PC-3 (cell line): ENCODE results near the gene CCDC178. TPM values are rescaled to one million over a fixed set of nuclear protein-coding genes. Genes with fewer than 3 reads are reported as not detected.

Experiments
- ATAC-seq: fragments of 200-7000 bp; cut with Tn5 transposase; 2 replicates; pipeline ENCODE4 v1.9.1; 2020; ENCODE audit warnings: mild to moderate bottlenecking, moderate library complexity
- BruUV-seq: library from RNA; stranded (reverse); fragments of 400-500 nt; replicated peaks from 2 replicates; lab custom pipeline; 2021; lab: Mats Ljungman, UMichigan
- CTCF ChIA-PET: fragments of 300-600 bp; sonication (Branson Sonifier 250); formaldehyde crosslinking; loops from one replicate; lab custom pipeline; 2022; ENCODE audit warnings: antibody characterized with exemption; lab: Charles Lee
- POLR2A ChIA-PET: fragments of 300-600 bp; sonication (Branson Sonifier 250); formaldehyde crosslinking; loops from one replicate; lab custom pipeline; 2022; ENCODE audit warnings: antibody characterized with exemption; ENCODE audit not compliant: unreplicated experiment; lab: Charles Lee
- DNase-seq: peaks from one replicate; pipeline ENCODE4 v3.0.0-alpha.2; 2015
- H2AFZ ChIP-seq: fragments of 300-600 bp; sonication (generic); 2 replicates; pipeline ENCODE4 v1.6.0; 2016; ENCODE audit warnings: antibody characterized with exemption, low read length
- H3F3A ChIP-seq: fragments of 300-600 bp; sonication (generic); one replicate; pipeline ENCODE4 v1.6.0; 2017; ENCODE audit warnings: antibody characterized with exemption, low read length, control low read depth, mild to moderate bottlenecking; ENCODE audit not compliant: unreplicated experiment
- H3K27ac ChIP-seq: fragments of 300-600 bp; sonication (generic); 2 replicates; pipeline ENCODE4 v1.5.1; 2016; ENCODE audit warnings: mild to moderate bottlenecking, low read length
- H3K27me3 ChIP-seq: fragments of 300-600 bp; sonication (generic); 2 replicates; pipeline ENCODE4 v1.6.1; 2016; ENCODE audit warnings: low read length, mixed read lengths
- H3K36me3 ChIP-seq: fragments of 300-600 bp; sonication (generic); 2 replicates; pipeline ENCODE4 v1.6.1; 2016; ENCODE audit warnings: low read depth, mixed run types, low read length, mixed read lengths
- H3K4me1 ChIP-seq: fragments of 300-600 bp; sonication (generic); 2 replicates; pipeline ENCODE4 v1.5.1; 2016; ENCODE audit warnings: low read length; ENCODE audit not compliant: insufficient read depth
- H3K4me2 ChIP-seq: fragments of 300-600 bp; sonication (generic); 2 replicates; pipeline ENCODE4 v1.6.0; 2016; ENCODE audit warnings: low read length
- H3K4me3 ChIP-seq: fragments of 300-600 bp; sonication (generic); 2 replicates; pipeline ENCODE4 v1.5.1; 2016; ENCODE audit warnings: mild to moderate bottlenecking, low read length, mixed read lengths
- H3K79me2 ChIP-seq: fragments of 300-600 bp; sonication (generic); 2 replicates; pipeline ENCODE4 v1.6.1; 2017; ENCODE audit warnings: low read length, mixed read lengths
- H3K9ac ChIP-seq: fragments of 300-600 bp; sonication (generic); 2 replicates; pipeline ENCODE4 v1.6.0; 2016; ENCODE audit warnings: mild to moderate bottlenecking, low read length
- H3K9me2 ChIP-seq: fragments of 300-600 bp; sonication (generic); replicated peaks from 2 replicates; pipeline ENCODE4 v1.6.1; 2016; ENCODE audit warnings: mixed run types, low read length, mixed read lengths
- H3K9me3 ChIP-seq: fragments of 300-600 bp; sonication (generic); 2 replicates; pipeline ENCODE4 v1.6.1; 2016; ENCODE audit warnings: low read length, mixed read lengths
- H4K20me1 ChIP-seq: fragments of 300-600 bp; sonication (generic); 2 replicates; pipeline ENCODE4 v1.6.1; 2016; ENCODE audit warnings: low read length, mixed read lengths
- CTCF ChIP-seq: fragments of 300-600 bp; sonication (generic); conservative IDR thresholded peaks from 2 replicates; pipeline ENCODE4 v1.5.1; 2017; ENCODE audit warnings: antibody characterized with exemption, low read depth, mild to moderate bottlenecking, low read length
- EZH2 ChIP-seq: fragments of 300-600 bp; sonication (generic); IDR thresholded peaks from one replicate; pipeline ENCODE4 v1.6.1; 2017; ENCODE audit warnings: antibody characterized with exemption, mild to moderate bottlenecking, low read length; ENCODE audit not compliant: unreplicated experiment
- EZH2phosphoT487 ChIP-seq: fragments of 300-600 bp; sonication (generic); IDR thresholded peaks from 2 replicates; pipeline ENCODE4 v1.6.1; 2018; ENCODE audit warnings: mild to moderate bottlenecking, antibody characterized with exemption, low read length, borderline replicate concordance
- intact Hi-C: fragments of 100-400 bp; cut with micrococcal nuclease; formaldehyde crosslinking; loops from 2 replicates; pipeline ENCODE4 v1.9.0; 2023
- total RNA-seq: library from RNA; depleted of rRNA; stranded (reverse); fragments of >200 nt; gene quantifications from 2 replicates; pipeline ENCODE4 v1.2.3, GENCODE V29; 2014

Gene CCDC178
- total RNA-seq, 1 experiment from 2014 or later, result not detected

GRCh38 chr18:33212363-33212762, 228.2 kb downstream of the CCDC178 start:
- CTCF ChIA-PET, result interaction anchor here (0.7 kb wide), 1 partner anchor 20 kb away, joined by 3 read pairs; no protein-coding TSS in a partner anchor
- ATAC-seq, result peak; percentile 70

GRCh38 chr18:33210575-33211189, 229.8 kb downstream of the CCDC178 start:
- no TSS peak for BruUV-seq
- Histone ChIP-seq H3K4me2 (no peak overlapping the region), H2AFZ (no peak overlapping the region)

More at GRCh38 chr18:33212363-33212762, 228.2 kb downstream of the CCDC178 start:
- intact Hi-C loops, result no loop called here
- no peaks in the 10 kb centered on the region for H4K20me1 ChIP-seq
- no peak for TF ChIP-seq CTCF
- TF ChIP-seq EZH2, result no peak
- TF ChIP-seq EZH2phosphoT487, result no peak
- POLR2A ChIA-PET, result no interaction called here
- no peaks in the 10 kb centered on the region for H3K4me1 ChIP-seq
- H3K27me3 ChIP-seq, result no peaks in the 10 kb centered on the region
- no peaks in the 10 kb centered on the region for H3K9me3 ChIP-seq
- peak; percentile 34 for DNase-seq
- H2AFZ ChIP-seq, result no peak overlapping the region
- H3K4me2 ChIP-seq, result no peak overlapping the region
- H3K9ac ChIP-seq, result no peak overlapping the region
- H3K36me3 ChIP-seq, result no peaks in the 10 kb centered on the region
- BruUV-seq, result no TSS peak
- H3F3A ChIP-seq, result no peaks in the 10 kb centered on the region
- no peaks in the 10 kb centered on the region for H3K9me2 ChIP-seq
- no peaks in the 10 kb centered on the region for H3K79me2 ChIP-seq
- no peak overlapping the region for H3K27ac ChIP-seq
- H3K4me3 ChIP-seq, result no peak overlapping the region

More at GRCh38 chr18:33210575-33211189, 229.8 kb downstream of the CCDC178 start:
- no peaks in the 10 kb centered on the region for H4K20me1 ChIP-seq
- DNase-seq (peak; percentile 41), ATAC-seq (peak; percentile 31; the same call in 1 of the 2 replicates)
- H3K27ac ChIP-seq, result no peak overlapping the region
- H3K9me2 ChIP-seq, result no peaks in the 10 kb centered on the region
- no peaks in the 10 kb centered on the region for H3K4me1 ChIP-seq
- H3K27me3 ChIP-seq, result no peaks in the 10 kb centered on the region
- H3K9ac ChIP-seq, result no peak overlapping the region
- intact Hi-C loops, result no loop called here
- no peak overlapping the region for H3K4me3 ChIP-seq
- POLR2A ChIA-PET, result no interaction called here
- H3K36me3 ChIP-seq, result no peaks in the 10 kb centered on the region
- TF ChIP-seq EZH2, result no peak
- peak; percentile 53 for TF ChIP-seq CTCF
- TF ChIP-seq EZH2phosphoT487, result no peak
- no peaks in the 10 kb centered on the region for H3K9me3 ChIP-seq
- H3K79me2 ChIP-seq, result no peaks in the 10 kb centered on the region
- CTCF ChIA-PET, result no interaction called here
- H3F3A ChIP-seq, result no peaks in the 10 kb centered on the region
